Subcutaneous abdominal adipose tissue (tissue), 5 donors: ENCODE data around the gene CFAP299.

Experiments used
- H3K27ac ChIP-seq: one replicate; pipeline ENCODE4 v1.7.0; 2013; ENCODE audit warnings: low read depth, mild to moderate bottlenecking, inconsistent platforms, low read length, moderate library complexity
- H3K27me3 ChIP-seq, 5 donors: one replicate each; pipeline ENCODE4 v1.7.0; 2013; ENCODE audit warnings: low read length in 5 of 5, inconsistent platforms in 1 of 5; ENCODE audit not compliant: control insufficient read depth in 5 of 5, insufficient read depth in 4 of 5
- H3K36me3 ChIP-seq, 5 donors: one replicate each; pipeline ENCODE4 v1.7.0; 2013; ENCODE audit warnings: low read length in 5 of 5; ENCODE audit not compliant: control insufficient read depth in 5 of 5, insufficient read depth in 5 of 5
- H3K4me1 ChIP-seq, 5 donors: one replicate each; pipeline ENCODE4 v1.7.0; 2013; ENCODE audit warnings: low read length in 5 of 5, mild to moderate bottlenecking in 3 of 5, moderate library complexity in 1 of 5; ENCODE audit not compliant: control insufficient read depth in 5 of 5, insufficient read depth in 5 of 5
- H3K4me3 ChIP-seq, 5 donors: one replicate each; pipeline ENCODE4 v1.7.0; 2013; ENCODE audit warnings: low read length in 5 of 5, low read depth in 1 of 5
- H3K9ac ChIP-seq, 5 donors: one replicate each; pipeline ENCODE4 v1.7.0; 2013; ENCODE audit warnings: low read length in 5 of 5, mild to moderate bottlenecking in 4 of 5, moderate library complexity in 3 of 5
- H3K9me3 ChIP-seq, 5 donors: one replicate each; pipeline ENCODE4 v1.7.0; 2013; ENCODE audit warnings: low read length in 5 of 5; ENCODE audit not compliant: control insufficient read depth in 5 of 5
- donor health status: healthy.
- donor health status: healthy.
- donor health status: healthy.
- donor health status: healthy.
- donor health status: healthy.

The CFAP299 gene

GRCh38 chr4:80385397-80386280 is 50.1 kb downstream of the CFAP299 start:
- Histone ChIP-seq H3K9ac (no peak overlapping the region), H3K27me3 (no peaks in the 10 kb centered on the region), H3K4me1 (no peaks in the 10 kb centered on the region), H3K36me3 (no peaks in the 10 kb centered on the region), H3K27ac (no peak overlapping the region), H3K9me3 (peaks cover 0 to 6% (median 2%) of the 10 kb centered on the region in 5 donors), H3K4me3 (no peak overlapping the region)

GRCh38 chr4:80386281-80386886 is 50.9 kb downstream of the CFAP299 start:
- Histone ChIP-seq H3K4me1 (no peaks in the 10 kb centered on the region), H3K27me3 (no peaks in the 10 kb centered on the region)

GRCh38 chr4:80387390-80388283 is 52.1 kb downstream of the CFAP299 start:
- no peaks in the 10 kb centered on the region for H3K4me1 ChIP-seq
- no peaks in the 10 kb centered on the region for H3K36me3 ChIP-seq
- H3K27ac ChIP-seq: no peak overlapping the region
- H3K9ac ChIP-seq: no peak overlapping the region
- no peaks in the 10 kb centered on the region for H3K27me3 ChIP-seq
- H3K9me3 ChIP-seq: peaks cover 0 to 6% (median 2%) of the 10 kb centered on the region in 5 donors
- H3K4me3 ChIP-seq: no peak overlapping the region

More at GRCh38 chr4:80386281-80386886, 50.9 kb downstream of the CFAP299 start:
- H3K36me3 ChIP-seq: no peaks in the 10 kb centered on the region
- H3K4me3 ChIP-seq: no peak overlapping the region
- H3K27ac ChIP-seq: no peak overlapping the region
- no peak overlapping the region for H3K9ac ChIP-seq
- peaks cover 0 to 6% (median 2%) of the 10 kb centered on the region in 5 donors for H3K9me3 ChIP-seq

GRCh38 chr4:80388284-80388607 is 52.7 kb downstream of the CFAP299 start:
- peaks cover 0 to 6% (median 2%) of the 10 kb centered on the region in 5 donors for H3K9me3 ChIP-seq
- H3K9ac ChIP-seq: no peak overlapping the region
- H3K36me3 ChIP-seq: no peaks in the 10 kb centered on the region
- no peaks in the 10 kb centered on the region for H3K27me3 ChIP-seq
- no peaks in the 10 kb centered on the region for H3K4me1 ChIP-seq
- H3K4me3 ChIP-seq: no peak overlapping the region
- no peak overlapping the region for H3K27ac ChIP-seq

- Histone ChIP-seq H3K36me3 (no peaks in the 10 kb centered on the region), H3K4me3 (no peak overlapping the region), H3K27me3 (no peaks in the 10 kb centered on the region), H3K27ac (no peak overlapping the region), H3K9ac (no peak overlapping the region), H3K4me1 (no peaks in the 10 kb centered on the region), H3K9me3 (peaks cover 0 to 9% (median 2%) of the 10 kb centered on the region in 5 donors)
Observed at GRCh38 chr4:80390178-80390577, 54.6 kb downstream of the CFAP299 start.

- H3K9ac ChIP-seq: no peak overlapping the region
- H3K36me3 ChIP-seq: no peaks in the 10 kb centered on the region
- H3K4me3 ChIP-seq: no peak overlapping the region
- no peaks in the 10 kb centered on the region for H3K27me3 ChIP-seq
- H3K27ac ChIP-seq: no peak overlapping the region
- H3K9me3 ChIP-seq: peaks cover 0 to 3% (median 0%) of the 10 kb centered on the region in 5 donors
- H3K4me1 ChIP-seq: no peaks in the 10 kb centered on the region
Observed at GRCh38 chr4:80393246-80393969, 57.9 kb downstream of the CFAP299 start.

GRCh38 chr4:80393970-80394250 is 58.4 kb downstream of the CFAP299 start:
- Histone ChIP-seq H3K27me3 (no peaks in the 10 kb centered on the region), H3K4me3 (no peak overlapping the region), H3K27ac (no peak overlapping the region), H3K4me1 (no peaks in the 10 kb centered on the region), H3K36me3 (no peaks in the 10 kb centered on the region), H3K9me3 (peaks cover 0 to 3% (median 0%) of the 10 kb centered on the region in 5 donors), H3K9ac (no peak overlapping the region)

GRCh38 chr4:80407246-80407645 is 71.7 kb downstream of the CFAP299 start:
- Histone ChIP-seq H3K36me3 (no peaks in the 10 kb centered on the region), H3K27ac (no peak overlapping the region), H3K27me3 (no peaks in the 10 kb centered on the region), H3K9me3 (no peaks in the 10 kb centered on the region), H3K9ac (no peak overlapping the region), H3K4me3 (no peak overlapping the region), H3K4me1 (no peaks in the 10 kb centered on the region)

- no peak overlapping the region for H3K4me3 ChIP-seq
- no peaks in the 10 kb centered on the region for H3K36me3 ChIP-seq
- H3K4me1 ChIP-seq: no peaks in the 10 kb centered on the region
- no peaks in the 10 kb centered on the region for H3K9me3 ChIP-seq
- no peak overlapping the region for H3K9ac ChIP-seq
- no peak overlapping the region for H3K27ac ChIP-seq
- H3K27me3 ChIP-seq: no peaks in the 10 kb centered on the region
Observed at GRCh38 chr4:80409809-80410208, 74.3 kb downstream of the CFAP299 start.
